VCaP (cell line): ENCODE data around the gene SUN2.
A peak's percentile ranks its signal among the peaks of the same experiment; 100 is the strongest.

Source experiments
- H3K27ac ChIP-seq: fragments of 450-650 bp; 2 replicates; pipeline ENCODE4 v1.5.1; 2017
- TF ChIP-seq, protein P1 (sequence below): fragments of 450-650 bp; conservative IDR thresholded peaks from 2 replicates; pipeline ENCODE4 v1.5.1; 2017; ENCODE audit warnings: mild to moderate bottlenecking, moderate library complexity

SUN2 gene

GRCh38 chr22:38750638-38751037 is 5.2 kb downstream of the SUN2 start:
- TF ChIP-seq, protein P1, sequence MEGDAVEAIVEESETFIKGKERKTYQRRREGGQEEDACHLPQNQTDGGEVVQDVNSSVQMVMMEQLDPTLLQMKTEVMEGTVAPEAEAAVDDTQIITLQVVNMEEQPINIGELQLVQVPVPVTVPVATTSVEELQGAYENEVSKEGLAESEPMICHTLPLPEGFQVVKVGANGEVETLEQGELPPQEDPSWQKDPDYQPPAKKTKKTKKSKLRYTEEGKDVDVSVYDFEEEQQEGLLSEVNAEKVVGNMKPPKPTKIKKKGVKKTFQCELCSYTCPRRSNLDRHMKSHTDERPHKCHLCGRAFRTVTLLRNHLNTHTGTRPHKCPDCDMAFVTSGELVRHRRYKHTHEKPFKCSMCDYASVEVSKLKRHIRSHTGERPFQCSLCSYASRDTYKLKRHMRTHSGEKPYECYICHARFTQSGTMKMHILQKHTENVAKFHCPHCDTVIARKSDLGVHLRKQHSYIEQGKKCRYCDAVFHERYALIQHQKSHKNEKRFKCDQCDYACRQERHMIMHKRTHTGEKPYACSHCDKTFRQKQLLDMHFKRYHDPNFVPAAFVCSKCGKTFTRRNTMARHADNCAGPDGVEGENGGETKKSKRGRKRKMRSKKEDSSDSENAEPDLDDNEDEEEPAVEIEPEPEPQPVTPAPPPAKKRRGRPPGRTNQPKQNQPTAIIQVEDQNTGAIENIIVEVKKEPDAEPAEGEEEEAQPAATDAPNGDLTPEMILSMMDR, result no peak
- peak overlapping the region; percentile 98 for H3K27ac ChIP-seq

DNA sequence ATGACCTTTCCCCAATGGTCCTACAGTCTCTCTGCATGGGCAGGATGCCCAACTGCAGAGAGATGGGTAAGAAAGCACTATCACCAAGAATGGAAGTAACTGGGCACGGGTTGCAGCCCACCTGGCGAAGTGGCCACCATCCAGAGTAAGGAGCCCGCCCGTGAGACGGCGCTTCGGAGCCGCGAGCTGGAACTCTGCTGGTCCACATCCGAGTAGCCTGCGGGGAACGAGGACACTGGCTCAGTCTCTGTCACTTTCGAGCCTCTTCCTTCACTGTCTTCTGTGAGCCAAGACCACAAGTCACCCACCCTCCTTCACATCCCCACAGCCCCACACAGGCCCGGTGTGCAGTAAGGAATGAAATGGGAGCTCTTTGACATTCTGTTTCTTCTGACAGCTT is 5.7 kb downstream of the SUN2 start:
- H3K27ac ChIP-seq, result peak overlapping the region; percentile 98; the same call in 1 of the 2 replicates
- TF ChIP-seq, protein P1, result no peak

GRCh38 chr22:38748487-38749136 is 7.2 kb downstream of the SUN2 start:
- no peak overlapping the region for H3K27ac ChIP-seq
- TF ChIP-seq, protein P1, result no peak

DNA sequence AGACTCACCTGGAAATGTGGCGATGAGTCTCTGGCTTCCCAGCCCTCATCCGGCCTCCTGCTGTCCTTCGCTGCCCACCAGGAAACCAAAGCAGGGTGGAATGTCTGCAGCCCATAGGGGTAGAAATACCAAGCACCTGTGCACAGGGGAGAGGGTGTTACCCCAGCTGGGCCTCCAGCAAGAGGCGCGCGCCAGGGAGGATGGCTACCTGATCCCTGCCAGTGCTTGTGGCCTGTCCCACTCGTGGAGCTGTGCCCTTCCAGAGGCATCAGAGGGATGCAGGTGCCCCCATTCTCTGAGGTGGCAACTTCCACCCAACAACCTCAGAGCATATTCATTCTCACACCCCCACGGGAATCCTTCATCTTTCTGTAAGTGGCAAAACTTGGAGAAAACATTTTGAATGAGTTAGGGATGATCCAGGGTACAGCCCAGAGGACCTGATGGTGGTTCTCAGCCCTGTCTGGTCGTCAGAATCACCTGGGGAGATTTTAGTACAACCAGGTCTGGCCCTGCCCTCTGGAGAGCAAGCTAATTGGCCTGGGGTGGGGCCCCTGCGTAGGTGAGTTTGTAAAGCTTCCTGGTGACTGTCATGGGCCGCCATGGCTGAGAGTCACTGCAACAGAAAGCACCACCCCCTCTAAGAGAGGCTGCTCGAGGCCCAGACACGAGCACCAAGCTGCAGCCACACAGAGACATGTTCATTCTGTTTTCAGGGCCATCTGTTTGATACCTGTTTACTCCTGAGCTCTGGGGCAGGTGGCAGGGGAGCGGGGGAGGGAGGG is 9.9 kb downstream of the SUN2 start:
- no peak overlapping the region for H3K27ac ChIP-seq
- TF ChIP-seq, protein P1, result no peak

DNA sequence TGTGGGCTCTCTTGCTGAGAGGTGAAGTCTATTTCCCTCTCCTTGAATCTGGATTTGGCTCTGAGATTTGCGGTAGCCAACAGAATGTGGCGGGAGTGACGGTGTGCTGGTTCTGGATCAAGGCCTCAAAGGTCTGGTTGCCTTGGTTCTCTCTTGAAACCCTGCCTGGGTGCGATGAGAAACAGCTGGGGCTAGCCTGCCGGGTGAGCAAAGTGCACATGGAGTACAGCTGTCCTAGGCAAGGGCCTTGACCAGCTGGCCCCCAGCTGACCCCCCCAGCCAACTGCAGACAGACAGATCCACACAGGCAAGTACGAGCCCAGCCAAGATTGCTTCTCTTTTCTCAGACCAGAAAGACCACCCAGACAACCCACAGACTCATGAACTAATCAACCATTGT is 10.8 kb downstream of the SUN2 start:
- TF ChIP-seq, protein P1, result no peak
- H3K27ac ChIP-seq, result no peak overlapping the region

DNA sequence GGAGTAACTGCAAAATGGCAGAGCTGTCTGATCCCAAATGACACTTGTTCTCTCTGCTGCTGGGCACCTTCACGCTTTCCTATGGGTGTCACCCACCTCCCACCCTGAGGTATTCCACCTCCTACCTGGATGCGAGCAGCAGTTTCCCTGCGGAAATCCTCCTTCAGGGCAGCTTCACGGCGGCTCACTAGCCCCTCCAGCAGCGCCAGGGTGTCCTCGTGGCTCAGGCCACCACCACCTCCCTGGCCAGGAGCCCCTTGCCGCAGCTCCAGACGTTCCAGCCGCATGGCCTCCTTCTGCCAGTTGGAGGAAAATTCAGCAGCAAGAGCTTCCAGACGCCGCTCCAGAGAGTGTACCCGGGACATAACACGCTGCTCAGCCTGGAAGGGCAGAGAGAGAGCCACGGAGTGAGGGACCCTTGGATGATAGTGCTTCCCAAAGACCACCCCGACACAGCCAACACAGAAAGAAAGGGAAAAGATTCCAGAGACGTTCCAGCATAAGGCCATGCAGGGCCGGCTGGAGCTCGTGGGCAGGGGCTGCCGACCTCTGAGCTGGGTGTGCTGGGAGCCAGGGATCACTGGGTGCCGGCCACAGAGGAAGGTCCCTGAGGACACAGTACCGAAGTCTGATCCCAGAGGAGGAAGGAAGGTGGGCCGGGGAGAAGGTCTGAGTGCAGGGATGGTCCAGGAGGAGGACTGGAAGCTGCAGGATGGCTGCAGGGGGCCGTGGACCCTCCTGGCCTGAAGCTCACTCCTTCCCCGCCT is 13.4 kb downstream of the SUN2 start:
- TF ChIP-seq, protein P1, result no peak
- H3K27ac ChIP-seq, result no peak overlapping the region

DNA sequence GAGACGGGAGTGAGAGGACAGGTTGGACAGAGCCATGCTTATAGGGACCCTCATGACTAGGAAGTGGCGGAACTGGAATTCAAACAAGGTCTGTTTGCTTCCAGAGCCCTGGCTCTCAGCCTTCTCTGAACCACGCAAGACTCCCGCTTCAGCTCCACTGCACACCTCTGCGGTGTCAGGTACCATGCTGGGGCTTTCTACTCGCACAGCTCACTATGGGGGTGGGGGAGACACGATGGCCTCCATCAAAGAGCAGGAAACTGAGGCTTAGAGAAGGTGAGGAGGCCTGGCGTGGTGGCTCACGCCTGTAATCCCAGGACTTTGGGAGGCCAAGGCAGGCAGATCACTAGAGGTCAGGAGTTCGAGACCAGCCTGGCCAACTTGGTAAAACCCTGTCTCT is 14.2 kb downstream of the SUN2 start:
- TF ChIP-seq, protein P1, result no peak
- no peak overlapping the region for H3K27ac ChIP-seq
